SJSA1 (cell line): ENCODE measurements around the gene KCNT2. TPM values are rescaled to one million over a fixed set of nuclear protein-coding genes. Genes with fewer than 3 reads are reported as not detected.

Experiments used
- total RNA-seq: library from RNA; depleted of rRNA; stranded (reverse); fragments of >200 nt; shearing (Covaris generic); gene quantifications from 2 replicates; pipeline ENCODE4 v1.2.3, GENCODE V29; 2014; rRNA removed

The KCNT2 gene
- total RNA-seq, 1 experiment from 2014 or later = 0.05 TPM

Other genes starting within 250 kb of the KCNT2 start
- gene CFH, start 43.6 kb upstream of the KCNT2 start, total RNA-seq = 75.4 and 85.4 TPM in 2 replicates
- gene CFHR3, start 166.4 kb upstream of the KCNT2 start, total RNA-seq = not detected in 2 replicates
- not detected in 2 replicates for gene CFHR1, start 211.3 kb upstream of the KCNT2 start, total RNA-seq